ENCODE results near the gene ZDHHC1. TPM values are rescaled to one million over a fixed set of nuclear protein-coding genes. Genes with fewer than 3 reads are reported as not detected.

ZDHHC1 gene
- total and polyA plus RNA-seq, 2 of the 13 experiments (the other 11 are each of a cell fraction or from before 2014, with no cell fraction given), result 0.51 to 1.1 TPM

DNA sequence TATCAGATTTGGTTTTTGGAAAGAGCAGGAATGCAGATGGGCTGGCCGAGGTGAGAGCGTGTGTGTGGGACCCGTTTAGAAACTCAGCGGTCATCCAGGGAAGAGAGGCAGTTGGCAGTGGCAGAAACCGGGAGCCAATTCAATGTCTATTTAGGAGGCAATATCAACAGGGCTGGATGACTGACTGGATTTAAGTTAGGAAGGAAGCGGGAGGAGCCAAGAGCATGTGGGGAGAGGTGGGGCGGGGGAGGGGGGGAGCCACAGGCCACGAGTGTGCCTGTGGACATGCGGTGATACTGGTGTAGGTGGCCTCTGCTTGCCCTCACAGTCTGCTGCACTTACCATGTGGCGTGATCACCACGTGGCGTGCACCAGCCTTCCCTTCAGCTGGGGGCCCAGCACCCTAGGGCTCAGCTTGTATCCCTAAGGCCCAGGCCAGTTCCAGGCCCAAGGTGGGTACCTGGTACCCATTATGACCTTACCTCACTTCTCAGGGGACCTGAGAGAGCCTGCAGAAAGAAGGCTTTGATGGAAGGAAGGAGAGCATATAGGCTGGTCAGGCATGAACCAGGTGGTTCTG lies 12.2 kb downstream of the ZDHHC1 start:
- ATAC-seq (no peak), FAIRE-seq (no peak), DNase-seq (ENCODE audit: low spot score) (no peak)
- 78% methylated on average over 12 of the region's 12 CpGs for WGBS (ENCODE audit: low lambda C conversion rate)
- Histone ChIP-seq H3K4me3 (replicated peaks in 1 of 3; ENCODE audit: insufficient read depth in 1 of 3, low read depth in 2 of 3, low read length in 3 of 3) (no peak overlapping the region), H4K20me1 (ENCODE audit: insufficient read depth, low read length) (no peaks in the 10 kb centered on the region), H3K36me3 (replicated peaks in 1 of 2; ENCODE audit: control insufficient read depth in 1 of 2, insufficient read depth in 2 of 2, low read length in 2 of 2) (no peaks in the 10 kb centered on the region), H3K4me2 (ENCODE audit: low read depth, low read length) (no peak overlapping the region), H3K9ac (ENCODE audit: insufficient read depth, low read depth, low read length) (no peak overlapping the region), H2AFZ (ENCODE audit: low read length) (no peak overlapping the region), H3K27me3 (ENCODE audit: control insufficient read depth in 1 of 2, insufficient read depth in 2 of 2, low read length in 2 of 2) (peaks cover 0 to 14% of the 10 kb centered on the region in 2 experiments; a peak in 3 of 5 replicates), H3K9me3 (ENCODE audit: low read length) (no peaks in the 10 kb centered on the region), H3K79me2 (ENCODE audit: insufficient read depth, low read length) (no peaks in the 10 kb centered on the region), H3K27ac (ENCODE audit: extremely low read length, insufficient read depth, low read length) (no peak overlapping the region), H3K4me1 (ENCODE audit: insufficient read depth, low read length) (peaks cover 20% of the 10 kb centered on the region)
- BruUV-seq (replicated peaks), result no TSS peak
- in situ Hi-C loops (cut with HindIII; ENCODE audit: extremely low pct_ligation_motif_present, low pct_unique_long_range_greater_than_20kb) (no loop called here), intact Hi-C loops (cut with micrococcal nuclease; ENCODE audit: unreplicated experiment) (no loop called here)
- POLR2A ChIA-PET, result no interaction called here
- TF ChIP-seq ZNF260 (CRISPR knock-in tag; IDR thresholded peaks at IDR 0.05; ENCODE audit: borderline replicate concordance, low read depth), result no peak
- no peak for TF ChIP-seq BRD4 (CRISPR knock-in tag; IDR thresholded peaks at IDR 0.05)
- TF ChIP-seq PHF5A (CRISPR knock-in tag; IDR thresholded peaks at IDR 0.05; ENCODE audit: low read depth, unreplicated experiment), result no peak
- TF ChIP-seq HNRNPH1 (optimal IDR thresholded peaks at IDR 0.05; ENCODE audit: low read depth, low read length), result no peak
- CTCF ChIA-PET (ENCODE audit: low intra/inter-chr PET ratio, low total read pairs), result interaction anchor here (1.3 kb wide), 1 partner anchor 77 kb away, joined by 3 read pairs; the partner anchor contains the start of genes KCTD19 and LRRC36

DNA sequence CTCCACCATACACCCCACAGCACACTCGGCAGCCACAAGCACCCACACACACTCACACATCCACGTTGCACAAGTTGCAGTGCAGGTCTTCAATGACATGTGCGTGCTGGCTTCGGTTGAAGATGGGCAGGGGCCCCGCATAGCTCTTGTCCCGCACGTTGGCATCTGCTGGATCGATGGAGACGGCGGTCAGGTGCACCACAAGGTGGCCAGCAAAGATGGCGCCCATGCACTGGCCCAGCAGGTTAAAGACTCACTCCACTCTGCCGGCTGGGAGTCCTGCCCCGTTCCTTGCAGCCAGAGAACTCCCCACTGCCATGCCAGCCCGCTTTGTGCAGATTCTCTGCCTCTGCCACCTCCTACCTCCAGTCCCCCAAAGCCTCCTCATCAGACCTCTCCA lies 15.4 kb downstream of the ZDHHC1 start:
- H3K27ac ChIP-seq (ENCODE audit: extremely low read length, insufficient read depth, low read length), result no peak overlapping the region
- intact Hi-C loops (cut with micrococcal nuclease; ENCODE audit: unreplicated experiment), result no loop called here
- no peak overlapping the region for H3K4me2 ChIP-seq (ENCODE audit: low read depth, low read length)
- peaks cover 29% of the 10 kb centered on the region for H3K4me1 ChIP-seq (ENCODE audit: insufficient read depth, low read length)
- H3K27me3 ChIP-seq (ENCODE audit: control insufficient read depth in 1 of 2, insufficient read depth in 2 of 2, low read length in 2 of 2), result no peaks in the 10 kb centered on the region; a peak in 1 of 5 replicates
- ChIA-PET POLR2A (no interaction called here), CTCF (ENCODE audit: low intra/inter-chr PET ratio, low total read pairs) (no interaction called here)
- no peaks in the 10 kb centered on the region for H3K36me3 ChIP-seq (replicated peaks in 1 of 2; ENCODE audit: control insufficient read depth in 1 of 2, insufficient read depth in 2 of 2, low read length in 2 of 2)
- no peak overlapping the region for H3K9ac ChIP-seq (ENCODE audit: insufficient read depth, low read depth, low read length)
- H4K20me1 ChIP-seq (ENCODE audit: insufficient read depth, low read length), result no peaks in the 10 kb centered on the region
- FAIRE-seq (no peak), DNase-seq (ENCODE audit: low spot score) (no peak), ATAC-seq (no peak)
- in situ Hi-C loops (cut with HindIII; ENCODE audit: extremely low pct_ligation_motif_present, low pct_unique_long_range_greater_than_20kb), result no loop called here
- no peaks in the 10 kb centered on the region for H3K79me2 ChIP-seq (ENCODE audit: insufficient read depth, low read length)
- H2AFZ ChIP-seq (ENCODE audit: low read length), result no peak overlapping the region
- no TSS peak for BruUV-seq (replicated peaks)
- no peaks in the 10 kb centered on the region for H3K9me3 ChIP-seq (ENCODE audit: low read length)
- H3K4me3 ChIP-seq (replicated peaks in 1 of 3; ENCODE audit: insufficient read depth in 1 of 3, low read depth in 2 of 3, low read length in 3 of 3), result no peak overlapping the region
- WGBS (ENCODE audit: low lambda C conversion rate), result 65% methylated on average over 6 of the region's 14 CpGs
- TF ChIP-seq GTF2F1 (IDR thresholded peaks at IDR 0.05; ENCODE audit: low read length), result no peak
- TF ChIP-seq, protein P1, sequence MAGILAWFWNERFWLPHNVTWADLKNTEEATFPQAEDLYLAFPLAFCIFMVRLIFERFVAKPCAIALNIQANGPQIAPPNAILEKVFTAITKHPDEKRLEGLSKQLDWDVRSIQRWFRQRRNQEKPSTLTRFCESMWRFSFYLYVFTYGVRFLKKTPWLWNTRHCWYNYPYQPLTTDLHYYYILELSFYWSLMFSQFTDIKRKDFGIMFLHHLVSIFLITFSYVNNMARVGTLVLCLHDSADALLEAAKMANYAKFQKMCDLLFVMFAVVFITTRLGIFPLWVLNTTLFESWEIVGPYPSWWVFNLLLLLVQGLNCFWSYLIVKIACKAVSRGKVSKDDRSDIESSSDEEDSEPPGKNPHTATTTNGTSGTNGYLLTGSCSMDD (CRISPR knock-in tag; IDR thresholded peaks at IDR 0.05), result no peak
- TF ChIP-seq, protein P2, sequence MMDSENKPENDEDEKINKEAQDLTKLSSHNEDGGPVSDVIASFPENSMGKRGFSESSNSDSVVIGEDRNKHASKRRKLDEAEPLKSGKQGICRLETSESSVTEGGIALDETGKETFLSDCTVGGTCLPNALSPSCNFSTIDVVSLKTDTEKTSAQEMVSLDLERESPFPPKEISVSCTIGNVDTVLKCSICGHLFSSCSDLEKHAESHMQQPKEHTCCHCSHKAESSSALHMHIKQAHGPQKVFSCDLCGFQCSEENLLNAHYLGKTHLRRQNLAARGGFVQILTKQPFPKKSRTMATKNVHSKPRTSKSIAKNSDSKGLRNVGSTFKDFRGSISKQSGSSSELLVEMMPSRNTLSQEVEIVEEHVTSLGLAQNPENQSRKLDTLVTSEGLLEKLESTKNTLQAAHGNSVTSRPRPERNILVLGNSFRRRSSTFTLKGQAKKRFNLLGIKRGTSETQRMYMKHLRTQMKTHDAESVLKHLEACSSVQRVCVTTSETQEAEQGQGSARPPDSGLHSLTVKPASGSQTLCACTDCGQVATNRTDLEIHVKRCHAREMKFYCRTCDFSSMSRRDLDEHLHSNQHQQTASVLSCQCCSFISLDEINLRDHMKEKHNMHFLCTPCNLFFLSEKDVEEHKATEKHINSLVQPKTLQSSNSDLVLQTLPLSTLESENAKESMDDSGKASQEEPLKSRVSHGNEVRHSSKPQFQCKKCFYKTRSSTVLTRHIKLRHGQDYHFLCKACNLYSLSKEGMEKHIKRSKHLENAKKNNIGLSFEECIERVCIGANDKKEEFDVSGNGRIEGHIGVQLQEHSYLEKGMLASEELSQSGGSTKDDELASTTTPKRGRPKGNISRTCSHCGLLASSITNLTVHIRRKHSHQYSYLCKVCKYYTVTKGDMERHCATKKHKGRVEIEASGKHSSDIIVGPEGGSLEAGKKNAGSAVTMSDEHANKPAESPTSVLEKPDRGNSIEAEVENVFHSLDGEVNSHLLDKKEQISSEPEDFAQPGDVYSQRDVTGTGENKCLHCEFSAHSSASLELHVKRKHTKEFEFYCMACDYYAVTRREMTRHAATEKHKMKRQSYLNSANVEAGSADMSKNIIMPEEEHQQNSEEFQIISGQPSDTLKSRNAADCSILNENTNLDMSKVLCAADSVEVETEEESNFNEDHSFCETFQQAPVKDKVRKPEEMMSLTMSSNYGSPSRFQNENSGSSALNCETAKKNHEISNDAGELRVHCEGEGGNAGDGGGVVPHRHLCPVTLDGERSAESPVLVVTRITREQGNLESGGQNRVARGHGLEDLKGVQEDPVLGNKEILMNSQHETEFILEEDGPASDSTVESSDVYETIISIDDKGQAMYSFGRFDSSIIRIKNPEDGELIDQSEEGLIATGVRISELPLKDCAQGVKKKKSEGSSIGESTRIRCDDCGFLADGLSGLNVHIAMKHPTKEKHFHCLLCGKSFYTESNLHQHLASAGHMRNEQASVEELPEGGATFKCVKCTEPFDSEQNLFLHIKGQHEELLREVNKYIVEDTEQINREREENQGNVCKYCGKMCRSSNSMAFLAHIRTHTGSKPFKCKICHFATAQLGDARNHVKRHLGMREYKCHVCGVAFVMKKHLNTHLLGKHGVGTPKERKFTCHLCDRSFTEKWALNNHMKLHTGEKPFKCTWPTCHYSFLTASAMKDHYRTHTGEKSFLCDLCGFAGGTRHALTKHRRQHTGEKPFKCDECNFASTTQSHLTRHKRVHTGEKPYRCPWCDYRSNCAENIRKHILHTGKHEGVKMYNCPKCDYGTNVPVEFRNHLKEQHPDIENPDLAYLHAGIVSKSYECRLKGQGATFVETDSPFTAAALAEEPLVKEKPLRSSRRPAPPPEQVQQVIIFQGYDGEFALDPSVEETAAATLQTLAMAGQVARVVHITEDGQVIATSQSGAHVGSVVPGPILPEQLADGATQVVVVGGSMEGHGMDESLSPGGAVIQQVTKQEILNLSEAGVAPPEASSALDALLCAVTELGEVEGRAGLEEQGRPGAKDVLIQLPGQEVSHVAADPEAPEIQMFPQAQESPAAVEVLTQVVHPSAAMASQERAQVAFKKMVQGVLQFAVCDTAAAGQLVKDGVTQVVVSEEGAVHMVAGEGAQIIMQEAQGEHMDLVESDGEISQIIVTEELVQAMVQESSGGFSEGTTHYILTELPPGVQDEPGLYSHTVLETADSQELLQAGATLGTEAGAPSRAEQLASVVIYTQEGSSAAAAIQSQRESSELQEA (CRISPR knock-in tag; IDR thresholded peaks at IDR 0.05; ENCODE audit: not compliant biosample characterization), result no peak
- TF ChIP-seq SOX13 (IDR thresholded peaks at IDR 0.05), result no peak
- no peak for TF ChIP-seq SOX13 (CRISPR knock-in tag; conservative IDR thresholded peaks at IDR 0.05 in 1 of 2, IDR thresholded peaks at IDR 0.05 in 1 of 2)

Data from HepG2 (cell line).